Measurements from ENCODE around the gene TPK1.

The TPK1 gene

DNA sequence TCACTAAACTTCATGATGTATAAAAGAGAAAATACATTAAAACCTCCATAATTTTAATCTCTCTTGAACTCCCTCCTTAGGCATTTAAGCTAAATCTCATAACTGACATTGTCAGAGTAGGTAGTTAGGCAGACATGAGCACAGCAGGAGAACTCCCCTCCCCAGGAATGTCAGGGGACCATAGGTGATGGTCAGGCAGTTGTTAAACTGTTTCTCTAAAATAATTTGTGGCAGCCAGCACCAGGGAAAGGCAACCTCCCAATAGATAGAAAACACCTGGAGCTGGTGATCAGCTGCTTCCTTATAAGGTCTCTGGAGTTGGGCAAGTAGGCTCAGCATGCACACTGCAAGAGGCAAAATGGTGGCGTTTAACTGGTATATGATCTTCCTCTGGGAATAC is 73.0 kb downstream of the TPK1 start:
- POLR2A ChIA-PET: no interaction called here
- CTCF ChIA-PET: no interaction called here
- Histone ChIP-seq H3K9me3 (ENCODE audit: control insufficient read depth, insufficient read depth, low read depth, low read length) (no peaks in the 10 kb centered on the region), H3K4me1 (ENCODE audit: control insufficient read depth, insufficient read depth, low read length) (no peaks in the 10 kb centered on the region), H3K4me3 (ENCODE audit: low read depth, low read length) (no peak overlapping the region), H3K27ac (ENCODE audit: extremely low read depth, low read depth, low read length) (no peak overlapping the region), H3K36me3 (ENCODE audit: control insufficient read depth in 2 of 2, insufficient read depth in 1 of 2, low read length in 2 of 2) (no peaks in the 10 kb centered on the region)
- TF ChIP-seq ZBTB1 (tag by site-specific recombination; IDR thresholded peaks at IDR 0.05) (no peak), KLF16 (tag by site-specific recombination; IDR thresholded peaks at IDR 0.05) (no peak), ZNF174 (tag by site-specific recombination; IDR thresholded peaks at IDR 0.05) (no peak), ZNF239 (tag by site-specific recombination; IDR thresholded peaks at IDR 0.05) (no peak), ZNF791 (tag by site-specific recombination; IDR thresholded peaks at IDR 0.05) (no peak), ZNF138 (tag by site-specific recombination; IDR thresholded peaks at IDR 0.05; ENCODE audit: borderline replicate concordance) (no peak), ZNF121 (tag by site-specific recombination; IDR thresholded peaks at IDR 0.05) (no peak), ZNF626 (tag by site-specific recombination; IDR thresholded peaks at IDR 0.05) (no peak), ZNF140 (tag by site-specific recombination; IDR thresholded peaks at IDR 0.05) (no peak), ZFP69B (tag by site-specific recombination; IDR thresholded peaks at IDR 0.05) (no peak)
- TF ChIP-seq, protein P1, sequence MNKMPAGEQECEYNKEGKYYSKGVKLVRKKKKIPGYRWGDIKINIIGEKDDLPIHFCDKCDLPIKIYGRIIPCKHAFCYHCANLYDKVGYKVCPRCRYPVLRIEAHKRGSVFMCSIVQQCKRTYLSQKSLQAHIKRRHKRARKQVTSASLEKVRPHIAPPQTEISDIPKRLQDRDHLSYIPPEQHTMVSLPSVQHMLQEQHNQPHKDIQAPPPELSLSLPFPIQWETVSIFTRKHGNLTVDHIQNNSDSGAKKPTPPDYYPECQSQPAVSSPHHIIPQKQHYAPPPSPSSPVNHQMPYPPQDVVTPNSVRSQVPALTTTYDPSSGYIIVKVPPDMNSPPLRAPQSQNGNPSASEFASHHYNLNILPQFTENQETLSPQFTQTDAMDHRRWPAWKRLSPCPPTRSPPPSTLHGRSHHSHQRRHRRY (tag by site-specific recombination; IDR thresholded peaks at IDR 0.05): no peak
- TF ChIP-seq, protein P2, sequence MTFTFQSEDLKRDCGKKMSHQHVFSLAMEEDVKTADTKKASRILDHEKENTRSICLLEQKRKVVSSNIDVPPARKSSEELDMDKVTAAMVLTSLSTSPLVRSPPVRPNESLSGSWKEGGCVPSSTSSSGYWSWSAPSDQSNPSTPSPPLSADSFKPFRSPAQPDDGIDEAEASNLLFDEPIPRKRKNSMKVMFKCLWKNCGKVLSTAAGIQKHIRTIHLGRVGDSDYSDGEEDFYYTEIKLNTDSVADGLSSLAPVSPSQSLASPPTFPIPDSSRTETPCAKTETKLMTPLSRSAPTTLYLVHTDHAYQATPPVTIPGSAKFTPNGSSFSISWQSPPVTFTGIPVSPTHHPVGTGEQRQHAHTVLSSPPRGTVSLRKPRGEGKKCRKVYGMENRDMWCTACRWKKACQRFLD (tag by site-specific recombination; IDR thresholded peaks at IDR 0.05): no peak
- TF ChIP-seq, protein P3, sequence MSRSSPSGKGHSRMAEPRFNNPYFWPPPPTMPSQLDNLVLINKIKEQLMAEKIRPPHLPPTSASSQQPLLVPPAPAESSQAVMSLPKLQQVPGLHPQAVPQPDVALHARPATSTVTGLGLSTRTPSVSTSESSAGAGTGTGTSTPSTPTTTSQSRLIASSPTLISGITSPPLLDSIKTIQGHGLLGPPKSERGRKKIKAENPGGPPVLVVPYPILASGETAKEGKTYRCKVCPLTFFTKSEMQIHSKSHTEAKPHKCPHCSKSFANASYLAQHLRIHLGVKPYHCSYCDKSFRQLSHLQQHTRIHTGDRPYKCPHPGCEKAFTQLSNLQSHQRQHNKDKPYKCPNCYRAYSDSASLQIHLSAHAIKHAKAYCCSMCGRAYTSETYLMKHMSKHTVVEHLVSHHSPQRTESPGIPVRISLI (tag by site-specific recombination; IDR thresholded peaks at IDR 0.05): no peak
- TF ChIP-seq, protein P4, sequence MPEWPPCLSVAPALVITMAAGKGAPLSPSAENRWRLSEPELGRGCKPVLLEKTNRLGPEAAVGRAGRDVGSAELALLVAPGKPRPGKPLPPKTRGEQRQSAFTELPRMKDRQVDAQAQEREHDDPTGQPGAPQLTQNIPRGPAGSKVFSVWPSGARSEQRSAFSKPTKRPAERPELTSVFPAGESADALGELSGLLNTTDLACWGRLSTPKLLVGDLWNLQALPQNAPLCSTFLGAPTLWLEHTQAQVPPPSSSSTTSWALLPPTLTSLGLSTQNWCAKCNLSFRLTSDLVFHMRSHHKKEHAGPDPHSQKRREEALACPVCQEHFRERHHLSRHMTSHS (tag by site-specific recombination; IDR thresholded peaks at IDR 0.05): no peak

DNA sequence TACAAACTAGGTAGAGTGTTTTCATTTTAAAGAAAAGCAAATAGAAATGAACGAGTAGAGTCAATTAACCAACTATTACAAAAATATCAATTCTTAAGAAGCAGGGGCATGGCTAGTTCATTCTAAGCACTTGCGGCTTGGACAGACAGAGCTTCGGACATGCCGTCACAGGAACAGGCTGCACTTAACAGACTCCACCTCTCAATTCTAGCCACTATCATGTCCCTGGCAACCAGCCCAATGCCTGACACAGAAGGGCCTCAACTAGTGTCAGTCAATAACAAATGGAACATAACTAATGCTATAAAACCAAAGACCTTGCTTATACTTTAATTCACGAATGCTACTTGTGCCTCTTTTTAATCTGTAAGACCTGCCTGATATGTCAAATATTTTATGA is 74.4 kb downstream of the TPK1 start:
- no peaks in the 10 kb centered on the region for H3K4me1 ChIP-seq (ENCODE audit: control insufficient read depth, insufficient read depth, low read length)
- no peaks in the 10 kb centered on the region for H3K36me3 ChIP-seq (ENCODE audit: control insufficient read depth in 2 of 2, insufficient read depth in 1 of 2, low read length in 2 of 2)
- POLR2A ChIA-PET: no interaction called here
- CTCF ChIA-PET: no interaction called here
- H3K9me3 ChIP-seq (ENCODE audit: control insufficient read depth, insufficient read depth, low read depth, low read length): no peaks in the 10 kb centered on the region
- no peak overlapping the region for H3K27ac ChIP-seq (ENCODE audit: extremely low read depth, low read depth, low read length)
- no peak overlapping the region for H3K4me3 ChIP-seq (ENCODE audit: low read depth, low read length)
- TF ChIP-seq ZNF76 (tag by site-specific recombination; IDR thresholded peaks at IDR 0.05; ENCODE audit: borderline replicate concordance, low read depth) (no peak), ZNF549 (tag by site-specific recombination; IDR thresholded peaks at IDR 0.05) (no peak), ZFHX2 (tag by site-specific recombination; conservative IDR thresholded peaks at IDR 0.05) (no peak), ZNF354C (tag by site-specific recombination; IDR thresholded peaks at IDR 0.05; ENCODE audit: borderline replicate concordance, low read depth) (no peak), ZNF664 (tag by site-specific recombination; IDR thresholded peaks at IDR 0.05) (no peak), TRIM28 (IDR thresholded peaks at IDR 0.05; ENCODE audit: borderline replicate concordance, low read length) (no peak), ZNF48 (tag by site-specific recombination; IDR thresholded peaks at IDR 0.05) (no peak)
- TF ChIP-seq, protein P5, sequence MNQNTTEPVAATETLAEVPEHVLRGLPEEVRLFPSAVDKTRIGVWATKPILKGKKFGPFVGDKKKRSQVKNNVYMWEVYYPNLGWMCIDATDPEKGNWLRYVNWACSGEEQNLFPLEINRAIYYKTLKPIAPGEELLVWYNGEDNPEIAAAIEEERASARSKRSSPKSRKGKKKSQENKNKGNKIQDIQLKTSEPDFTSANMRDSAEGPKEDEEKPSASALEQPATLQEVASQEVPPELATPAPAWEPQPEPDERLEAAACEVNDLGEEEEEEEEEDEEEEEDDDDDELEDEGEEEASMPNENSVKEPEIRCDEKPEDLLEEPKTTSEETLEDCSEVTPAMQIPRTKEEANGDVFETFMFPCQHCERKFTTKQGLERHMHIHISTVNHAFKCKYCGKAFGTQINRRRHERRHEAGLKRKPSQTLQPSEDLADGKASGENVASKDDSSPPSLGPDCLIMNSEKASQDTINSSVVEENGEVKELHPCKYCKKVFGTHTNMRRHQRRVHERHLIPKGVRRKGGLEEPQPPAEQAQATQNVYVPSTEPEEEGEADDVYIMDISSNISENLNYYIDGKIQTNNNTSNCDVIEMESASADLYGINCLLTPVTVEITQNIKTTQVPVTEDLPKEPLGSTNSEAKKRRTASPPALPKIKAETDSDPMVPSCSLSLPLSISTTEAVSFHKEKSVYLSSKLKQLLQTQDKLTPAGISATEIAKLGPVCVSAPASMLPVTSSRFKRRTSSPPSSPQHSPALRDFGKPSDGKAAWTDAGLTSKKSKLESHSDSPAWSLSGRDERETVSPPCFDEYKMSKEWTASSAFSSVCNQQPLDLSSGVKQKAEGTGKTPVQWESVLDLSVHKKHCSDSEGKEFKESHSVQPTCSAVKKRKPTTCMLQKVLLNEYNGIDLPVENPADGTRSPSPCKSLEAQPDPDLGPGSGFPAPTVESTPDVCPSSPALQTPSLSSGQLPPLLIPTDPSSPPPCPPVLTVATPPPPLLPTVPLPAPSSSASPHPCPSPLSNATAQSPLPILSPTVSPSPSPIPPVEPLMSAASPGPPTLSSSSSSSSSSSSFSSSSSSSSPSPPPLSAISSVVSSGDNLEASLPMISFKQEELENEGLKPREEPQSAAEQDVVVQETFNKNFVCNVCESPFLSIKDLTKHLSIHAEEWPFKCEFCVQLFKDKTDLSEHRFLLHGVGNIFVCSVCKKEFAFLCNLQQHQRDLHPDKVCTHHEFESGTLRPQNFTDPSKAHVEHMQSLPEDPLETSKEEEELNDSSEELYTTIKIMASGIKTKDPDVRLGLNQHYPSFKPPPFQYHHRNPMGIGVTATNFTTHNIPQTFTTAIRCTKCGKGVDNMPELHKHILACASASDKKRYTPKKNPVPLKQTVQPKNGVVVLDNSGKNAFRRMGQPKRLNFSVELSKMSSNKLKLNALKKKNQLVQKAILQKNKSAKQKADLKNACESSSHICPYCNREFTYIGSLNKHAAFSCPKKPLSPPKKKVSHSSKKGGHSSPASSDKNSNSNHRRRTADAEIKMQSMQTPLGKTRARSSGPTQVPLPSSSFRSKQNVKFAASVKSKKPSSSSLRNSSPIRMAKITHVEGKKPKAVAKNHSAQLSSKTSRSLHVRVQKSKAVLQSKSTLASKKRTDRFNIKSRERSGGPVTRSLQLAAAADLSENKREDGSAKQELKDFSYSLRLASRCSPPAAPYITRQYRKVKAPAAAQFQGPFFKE (tag by site-specific recombination; IDR thresholded peaks at IDR 0.05; ENCODE audit: borderline replicate concordance): no peak
- TF ChIP-seq, protein P6, sequence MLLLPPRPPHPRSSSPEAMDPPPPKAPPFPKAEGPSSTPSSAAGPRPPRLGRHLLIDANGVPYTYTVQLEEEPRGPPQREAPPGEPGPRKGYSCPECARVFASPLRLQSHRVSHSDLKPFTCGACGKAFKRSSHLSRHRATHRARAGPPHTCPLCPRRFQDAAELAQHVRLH (tag by site-specific recombination; IDR thresholded peaks at IDR 0.05): no peak
- TF ChIP-seq, protein P4 (tag by site-specific recombination; IDR thresholded peaks at IDR 0.05): no peak

All from HEK293 (cell line).